ENCODE measurements around the gene ARHGAP24. TPM values are rescaled to one million over a fixed set of nuclear protein-coding genes. Genes with fewer than 3 reads are reported as not detected.
"Not testable (repeated sequence)": the region's sequence is repeated elsewhere in the genome, so short reads cannot be mapped to it uniquely, and the experiment has no call there.

ARHGAP24 gene
- total RNA-seq, 2 experiments from 2014 or later = not detected

DNA sequence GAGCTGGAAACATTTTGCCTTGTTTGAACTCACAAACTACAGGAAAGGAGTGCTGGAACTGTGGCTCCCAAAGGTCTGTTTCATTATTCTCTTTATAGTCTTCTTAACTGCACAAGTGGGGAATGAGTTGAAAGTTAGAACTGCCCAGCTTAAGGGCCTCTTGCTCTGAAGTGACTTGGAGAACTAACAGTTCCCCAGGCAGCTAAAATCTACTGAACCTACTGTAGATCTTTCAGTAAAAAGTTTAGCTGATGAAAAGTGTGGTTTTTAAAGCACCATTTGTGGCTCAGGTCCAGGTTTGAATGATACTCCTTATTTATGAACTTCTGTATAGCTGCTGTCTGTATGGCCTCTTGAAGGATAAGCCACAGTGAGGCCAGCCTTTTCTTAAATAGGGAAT, 531.1 kb downstream of the ARHGAP24 start:
- H3K4me1 Mint-ChIP-seq (ENCODE audit: low read depth) = no peaks in the 10 kb centered on the region
- no peaks in the 10 kb centered on the region for H3K9me3 Mint-ChIP-seq
- no peaks in the 10 kb centered on the region for H3K27me3 Mint-ChIP-seq
- ChIA-PET POLR2A (no interaction called here), CTCF (no interaction called here)
- no peak overlapping the region for H3K4me3 Mint-ChIP-seq
- intact Hi-C loops (cut with micrococcal nuclease) = no loop called here
- DNase-seq = no peak
- H3K36me3 Mint-ChIP-seq = no peaks in the 10 kb centered on the region
- H3K27ac Mint-ChIP-seq = no peak overlapping the region

DNA sequence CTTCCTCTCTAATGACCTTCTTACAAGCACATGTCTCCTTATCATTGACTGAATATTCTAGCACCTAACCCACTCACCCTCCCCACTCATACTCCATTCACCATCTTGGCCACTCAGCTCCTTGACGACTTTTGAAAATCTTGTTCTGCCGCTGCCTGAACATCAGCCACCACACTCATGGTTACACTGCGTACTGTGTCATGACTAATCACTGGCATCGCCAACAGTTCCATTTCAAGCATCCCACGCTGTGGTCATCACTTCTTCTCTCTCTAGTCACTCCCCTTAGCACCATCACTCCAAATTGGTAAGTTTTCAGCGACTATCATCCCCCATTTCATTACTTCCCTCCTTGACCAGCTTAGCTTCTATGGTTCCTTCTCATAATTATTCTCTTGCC, 532.1 kb downstream of the ARHGAP24 start:
- POLR2A ChIA-PET = no interaction called here
- no peaks in the 10 kb centered on the region for H3K36me3 Mint-ChIP-seq

DNA sequence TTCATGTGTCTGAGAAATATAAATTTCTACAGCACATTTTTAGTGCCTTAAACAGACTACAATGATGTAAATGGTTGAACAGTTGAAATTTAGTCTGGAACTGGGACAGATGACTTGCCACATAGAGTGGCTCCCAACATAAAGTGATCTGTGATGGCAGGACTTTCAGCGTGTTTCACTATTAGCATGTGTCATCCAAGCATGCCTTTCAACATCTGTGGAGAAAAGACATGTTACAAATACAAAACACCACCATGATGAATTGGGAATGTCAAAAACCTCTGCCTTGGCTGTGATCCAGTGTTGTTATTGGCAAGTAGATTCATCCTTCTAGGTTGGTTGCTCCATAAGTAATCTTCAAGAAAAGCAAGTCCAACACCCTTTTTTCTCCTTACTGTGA, 536.2 kb downstream of the ARHGAP24 start:
- Mint-ChIP-seq H3K36me3 (no peaks in the 10 kb centered on the region), H3K27ac (no peak overlapping the region), H3K4me1 (ENCODE audit: low read depth) (no peaks in the 10 kb centered on the region), H3K27me3 (no peaks in the 10 kb centered on the region), H3K4me3 (no peak overlapping the region), H3K9me3 (no peaks in the 10 kb centered on the region)
- intact Hi-C loops (cut with micrococcal nuclease) = no loop called here
- CTCF ChIA-PET = no interaction called here
- POLR2A ChIA-PET = no interaction called here
- DNase-seq = no peak

More for the DNA sequence above, 532.1 kb downstream of the ARHGAP24 start:
- intact Hi-C loops (cut with micrococcal nuclease) = no loop called here
- H3K9me3 Mint-ChIP-seq = no peaks in the 10 kb centered on the region
- CTCF ChIA-PET = no interaction called here
- H3K4me3 Mint-ChIP-seq = no peak overlapping the region
- H3K4me1 Mint-ChIP-seq (ENCODE audit: low read depth) = no peaks in the 10 kb centered on the region
- no peak overlapping the region for H3K27ac Mint-ChIP-seq
- no peak for DNase-seq
- no peaks in the 10 kb centered on the region for H3K27me3 Mint-ChIP-seq

DNA sequence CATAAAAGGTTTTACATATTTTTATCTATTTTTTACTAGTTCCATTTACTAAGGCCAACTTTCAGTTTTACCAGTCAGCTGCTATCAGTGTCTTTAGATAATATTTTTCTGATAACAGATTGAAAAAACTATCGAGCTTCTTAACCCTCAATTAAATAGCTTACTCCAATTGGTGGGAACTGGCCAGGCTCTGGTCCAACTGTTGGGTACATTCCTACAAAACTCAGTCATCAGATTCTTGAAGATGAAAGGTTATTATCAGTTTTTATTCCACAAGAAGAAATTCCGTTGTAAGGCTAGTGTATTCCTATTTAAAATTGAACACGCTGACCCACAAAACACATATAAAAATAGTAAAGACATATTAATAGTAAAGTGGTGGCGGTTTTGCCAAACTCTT, 538.7 kb downstream of the ARHGAP24 start:
- no peaks in the 10 kb centered on the region for H3K4me1 Mint-ChIP-seq (ENCODE audit: low read depth)
- ChIA-PET CTCF (interaction anchor here (0.9 kb wide), 1 partner anchor 20 kb away, joined by 3 read pairs; no protein-coding TSS in a partner anchor), POLR2A (no interaction called here)
- DNase-seq = no peak
- H3K4me3 Mint-ChIP-seq = no peak overlapping the region
- intact Hi-C loops (cut with micrococcal nuclease) = no loop called here
- no peaks in the 10 kb centered on the region for H3K27me3 Mint-ChIP-seq
- H3K9me3 Mint-ChIP-seq = no peaks in the 10 kb centered on the region
- H3K27ac Mint-ChIP-seq = no peak overlapping the region
- H3K36me3 Mint-ChIP-seq = no peaks in the 10 kb centered on the region

DNA sequence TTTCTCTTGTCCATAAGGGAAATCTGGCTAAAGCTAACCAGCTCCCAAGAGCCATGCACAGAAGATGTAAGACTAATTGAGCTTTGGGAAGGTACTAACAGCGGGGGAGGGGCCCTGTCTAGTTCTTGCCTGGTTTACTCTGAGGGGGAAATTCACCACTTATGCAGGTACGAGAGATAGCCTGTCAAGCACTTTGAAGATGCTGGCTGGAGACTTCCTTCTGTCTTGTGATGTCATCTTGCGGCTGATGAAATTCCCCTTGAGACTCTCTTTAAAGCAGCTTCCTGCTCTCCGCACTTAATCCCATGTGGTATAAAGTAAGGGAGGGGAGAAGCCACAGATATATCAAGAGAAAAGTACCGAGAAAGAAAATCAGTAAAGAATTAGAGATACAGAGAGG, 539.6 kb downstream of the ARHGAP24 start:
- Mint-ChIP-seq H3K36me3 (no peaks in the 10 kb centered on the region), H3K9me3 (no peaks in the 10 kb centered on the region), H3K4me1 (ENCODE audit: low read depth) (no peaks in the 10 kb centered on the region), H3K27ac (no peak overlapping the region), H3K4me3 (no peak overlapping the region), H3K27me3 (no peaks in the 10 kb centered on the region)
- POLR2A ChIA-PET = no interaction called here
- intact Hi-C loops (cut with micrococcal nuclease) = no loop called here
- CTCF ChIA-PET = no interaction called here
- DNase-seq = no peak

DNA sequence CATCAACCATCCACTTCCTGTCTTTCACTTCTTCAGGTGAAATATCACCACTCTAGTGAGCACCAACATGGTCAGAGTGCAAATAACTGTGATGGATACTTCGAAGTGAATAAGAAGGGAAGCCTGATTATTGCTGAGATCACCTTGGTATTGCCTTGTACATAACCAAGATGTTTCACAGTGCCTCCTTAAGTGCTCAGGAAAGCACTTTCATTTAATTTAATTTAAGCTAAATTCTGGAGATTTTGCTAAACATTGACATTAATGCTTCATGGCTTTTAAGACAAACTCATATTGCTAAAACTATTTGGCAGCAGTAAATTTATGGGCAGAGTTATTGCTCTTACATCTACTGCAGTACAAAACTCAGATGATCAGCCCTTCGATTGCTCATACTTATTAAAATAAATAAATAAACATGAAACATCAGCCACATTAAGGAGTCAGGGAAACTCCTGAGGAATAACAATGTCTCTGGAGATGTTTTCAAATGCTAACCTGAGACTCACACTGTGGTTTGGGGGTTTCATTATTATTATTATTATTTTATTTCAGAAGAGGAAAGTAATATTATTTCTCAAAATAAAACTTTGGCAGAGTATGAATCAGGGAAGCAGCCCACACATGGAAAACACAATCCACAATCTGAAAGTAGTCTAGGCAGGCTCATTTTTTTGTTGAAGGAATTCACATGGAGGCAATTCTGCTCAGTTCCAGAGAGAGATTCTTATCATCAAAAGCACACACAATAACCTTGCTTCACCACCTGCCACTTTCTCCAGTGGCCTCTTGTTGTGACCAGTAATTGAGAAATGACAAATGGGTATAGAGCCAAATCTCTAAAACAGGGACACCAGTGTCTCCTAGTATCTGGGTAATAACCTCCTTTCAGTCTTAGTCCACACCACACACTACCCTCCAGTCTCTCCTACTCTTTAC, 540.7 kb downstream of the ARHGAP24 start:
- H3K9me3 Mint-ChIP-seq = no peaks in the 10 kb centered on the region
- intact Hi-C loops (cut with micrococcal nuclease) = no loop called here
- no peaks in the 10 kb centered on the region for H3K36me3 Mint-ChIP-seq
- no peak for DNase-seq
- POLR2A ChIA-PET = no interaction called here
- no peaks in the 10 kb centered on the region for H3K27me3 Mint-ChIP-seq
- H3K27ac Mint-ChIP-seq = no peak overlapping the region
- H3K4me1 Mint-ChIP-seq (ENCODE audit: low read depth) = no peaks in the 10 kb centered on the region
- CTCF ChIA-PET = no interaction called here
- H3K4me3 Mint-ChIP-seq = no peak overlapping the region

DNA sequence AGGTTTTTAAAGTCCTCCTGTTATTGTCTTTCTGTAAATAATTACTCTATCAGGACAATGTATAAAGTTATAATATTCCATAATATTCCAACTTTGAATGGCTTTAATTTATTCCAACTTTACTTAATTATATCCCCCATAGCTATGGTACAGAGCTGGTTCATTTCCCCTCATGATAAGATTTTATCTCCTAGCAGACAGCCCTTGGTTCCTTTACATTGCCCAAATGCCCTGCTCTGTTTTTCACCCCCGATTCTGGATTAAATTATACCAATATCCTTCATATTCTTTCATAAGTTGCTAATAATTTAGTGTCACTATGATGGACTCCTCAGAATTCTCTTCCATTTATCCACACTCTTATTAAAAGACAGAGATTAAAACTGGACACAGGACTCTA, 544.4 kb downstream of the ARHGAP24 start:
- Mint-ChIP-seq H3K9me3 (no peaks in the 10 kb centered on the region), H3K4me3 (no peak overlapping the region), H3K27ac (no peak overlapping the region), H3K36me3 (no peaks in the 10 kb centered on the region), H3K4me1 (ENCODE audit: low read depth) (no peaks in the 10 kb centered on the region), H3K27me3 (no peaks in the 10 kb centered on the region)
- intact Hi-C loops (cut with micrococcal nuclease) = no loop called here
- CTCF ChIA-PET = interaction anchor here (1.0 kb wide), 1 partner anchor 25 kb away, joined by 3 read pairs; no protein-coding TSS in a partner anchor
- DNase-seq = no peak
- POLR2A ChIA-PET = no interaction called here

DNA sequence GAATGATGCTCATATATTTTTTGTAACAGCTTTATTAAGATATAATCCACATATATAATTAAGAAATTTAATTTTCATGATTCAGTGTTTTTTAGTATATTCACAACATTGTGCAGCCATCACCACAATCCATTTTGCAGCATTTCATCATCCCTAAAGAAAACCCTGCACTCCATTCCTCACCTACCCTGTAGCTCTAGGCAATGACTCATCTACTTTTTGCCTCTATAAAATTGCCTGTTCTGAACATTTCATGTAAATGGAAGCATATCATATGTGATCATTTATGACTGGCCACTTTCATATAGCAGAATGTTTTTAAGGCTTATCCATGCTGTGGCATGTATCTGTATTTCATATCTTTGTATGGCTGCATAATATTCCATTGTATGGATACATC, 545.0 kb downstream of the ARHGAP24 start:
- intact Hi-C loops (cut with micrococcal nuclease) = no loop called here
- no peaks in the 10 kb centered on the region for H3K36me3 Mint-ChIP-seq
- no peaks in the 10 kb centered on the region for H3K4me1 Mint-ChIP-seq (ENCODE audit: low read depth)
- no peaks in the 10 kb centered on the region for H3K9me3 Mint-ChIP-seq
- DNase-seq = no peak
- no peak overlapping the region for H3K4me3 Mint-ChIP-seq
- no peaks in the 10 kb centered on the region for H3K27me3 Mint-ChIP-seq
- ChIA-PET CTCF (interaction anchor here (1.0 kb wide), 1 partner anchor 24 kb away, joined by 3 read pairs; no protein-coding TSS in a partner anchor), POLR2A (no interaction called here)
- no peak overlapping the region for H3K27ac Mint-ChIP-seq

DNA sequence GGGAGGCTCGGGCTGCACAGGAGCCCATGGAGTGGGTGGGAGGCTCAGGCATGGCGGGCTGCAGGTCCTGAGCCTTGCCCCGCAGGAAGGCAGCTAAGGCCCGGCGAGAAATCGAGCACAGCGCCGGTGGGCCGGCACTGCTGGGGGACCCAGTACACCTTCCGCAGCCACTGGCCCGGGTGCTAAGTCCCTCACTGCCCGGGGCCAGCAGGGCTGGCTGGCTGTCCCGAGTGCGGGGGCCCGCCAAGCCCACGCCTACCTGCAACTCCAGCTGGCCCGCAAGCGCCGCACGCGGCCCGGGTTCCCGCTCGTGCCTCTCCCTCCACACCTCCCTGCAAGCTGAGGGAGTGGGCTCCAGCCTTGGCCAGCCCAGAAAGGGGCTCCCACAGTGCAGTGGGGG, 546.7 kb downstream of the ARHGAP24 start:
- intact Hi-C loops (cut with micrococcal nuclease); H3K4me1 Mint-ChIP-seq (ENCODE audit: low read depth); H3K36me3 Mint-ChIP-seq; POLR2A ChIA-PET; DNase-seq; H3K9me3 Mint-ChIP-seq; H3K27me3 Mint-ChIP-seq; H3K4me3 Mint-ChIP-seq; CTCF ChIA-PET; H3K27ac Mint-ChIP-seq: not testable (repeated sequence)

DNA sequence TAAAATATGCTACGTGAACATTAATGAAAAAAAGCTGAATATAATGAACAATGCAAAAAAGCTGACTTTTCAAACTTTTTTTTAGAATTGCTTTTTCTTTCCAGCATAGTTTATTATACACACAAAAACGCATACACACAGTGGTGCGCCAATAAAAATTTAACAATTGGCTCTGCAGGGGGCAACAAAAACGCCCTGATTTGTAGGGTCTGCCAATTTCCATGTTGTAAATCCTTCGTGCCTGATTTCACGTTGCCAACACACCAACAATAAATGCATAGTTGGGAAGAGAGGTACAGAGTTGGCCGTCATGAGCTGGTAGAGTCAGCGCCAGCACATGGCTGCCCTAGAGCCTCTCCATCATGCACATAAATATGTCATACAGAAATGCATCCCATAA, 551.8 kb downstream of the ARHGAP24 start:
- Mint-ChIP-seq H3K27me3 (peaks cover 2% of the 10 kb centered on the region), H3K27ac (no peak overlapping the region), H3K4me3 (no peak overlapping the region), H3K36me3 (no peaks in the 10 kb centered on the region), H3K4me1 (ENCODE audit: low read depth) (no peaks in the 10 kb centered on the region), H3K9me3 (no peaks in the 10 kb centered on the region)
- no peak for DNase-seq
- ChIA-PET POLR2A (no interaction called here), CTCF (no interaction called here)
- intact Hi-C loops (cut with micrococcal nuclease) = no loop called here

DNA sequence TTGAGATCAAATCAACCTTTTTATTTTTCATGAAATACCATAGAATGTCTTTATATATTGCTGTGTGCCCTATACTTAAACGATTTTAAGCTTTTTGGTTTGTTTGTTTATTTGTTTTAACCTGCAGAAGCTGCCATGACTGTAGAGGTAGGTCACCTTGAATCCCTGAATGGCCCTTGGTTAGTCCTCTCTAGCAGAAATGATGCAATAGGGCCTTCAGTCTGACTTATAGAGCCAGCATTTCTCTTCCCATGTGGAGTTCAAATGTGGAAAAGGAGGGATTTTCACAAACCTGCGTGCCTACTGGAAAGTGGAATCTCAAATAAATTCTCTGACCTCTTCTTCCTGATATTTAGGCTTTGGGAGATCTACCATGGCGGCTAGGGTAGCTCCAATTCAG, 557.0 kb downstream of the ARHGAP24 start:
- intact Hi-C loops (cut with micrococcal nuclease) = no loop called here
- no peaks in the 10 kb centered on the region for H3K9me3 Mint-ChIP-seq
- peaks cover 2% of the 10 kb centered on the region for H3K27me3 Mint-ChIP-seq
- ChIA-PET POLR2A (no interaction called here), CTCF (no interaction called here)
- no peak overlapping the region for H3K27ac Mint-ChIP-seq
- no peaks in the 10 kb centered on the region for H3K4me1 Mint-ChIP-seq (ENCODE audit: low read depth)
- H3K36me3 Mint-ChIP-seq = no peaks in the 10 kb centered on the region
- DNase-seq = no peak
- no peak overlapping the region for H3K4me3 Mint-ChIP-seq

DNA sequence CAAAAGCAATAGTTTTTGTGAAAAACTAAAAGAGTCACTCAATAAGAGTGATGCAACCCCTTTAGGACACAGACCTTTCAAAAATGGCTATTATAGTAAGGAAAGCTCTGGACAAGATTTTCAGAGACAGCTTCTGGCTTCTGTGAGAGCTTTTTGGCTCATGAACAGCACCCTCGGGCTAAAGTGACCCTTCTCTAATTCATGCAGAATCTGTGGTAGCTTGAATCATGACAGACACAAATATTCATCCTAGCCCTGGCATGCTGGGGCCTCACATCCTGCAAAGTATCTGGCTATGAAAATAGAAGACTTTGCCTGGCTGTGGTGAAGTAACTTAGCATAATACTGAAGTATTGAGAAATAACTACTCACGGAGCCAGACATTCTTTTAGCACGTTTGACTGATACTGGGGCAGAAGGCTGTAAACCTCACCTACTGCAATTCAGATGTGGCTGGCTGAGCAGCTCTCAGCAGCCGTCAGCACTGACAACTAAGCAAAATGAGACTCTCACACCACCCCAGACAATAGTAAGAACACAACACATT, 557.6 kb downstream of the ARHGAP24 start:
- Mint-ChIP-seq H3K9me3 (no peaks in the 10 kb centered on the region), H3K27ac (no peak overlapping the region), H3K36me3 (no peaks in the 10 kb centered on the region), H3K4me1 (ENCODE audit: low read depth) (no peaks in the 10 kb centered on the region), H3K4me3 (no peak overlapping the region), H3K27me3 (peaks cover 2% of the 10 kb centered on the region)
- ChIA-PET POLR2A (no interaction called here), CTCF (no interaction called here)
- intact Hi-C loops (cut with micrococcal nuclease) = no loop called here
- no peak for DNase-seq

DNA sequence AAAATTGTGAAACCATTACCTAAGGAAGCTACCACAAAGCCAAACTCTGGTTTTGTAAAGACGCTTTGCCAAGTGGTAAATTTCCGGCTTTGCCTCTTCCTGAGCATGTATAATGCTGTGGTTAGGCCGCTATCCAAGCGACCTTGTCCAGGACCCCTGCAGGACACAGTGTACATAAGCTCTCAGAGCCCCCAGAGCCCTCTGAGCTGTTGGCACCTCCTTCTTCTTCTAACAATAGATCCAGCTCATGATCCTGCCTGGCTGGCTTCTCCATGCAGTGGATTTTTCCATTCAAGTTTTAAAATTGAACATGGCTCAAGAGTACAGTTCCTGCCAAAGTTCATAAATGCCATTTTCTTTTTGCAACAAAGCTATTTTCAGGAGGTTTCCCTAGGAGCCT, 558.2 kb downstream of the ARHGAP24 start:
- Mint-ChIP-seq H3K4me3 (no peak overlapping the region), H3K9me3 (no peaks in the 10 kb centered on the region), H3K27ac (no peak overlapping the region), H3K4me1 (ENCODE audit: low read depth) (no peaks in the 10 kb centered on the region), H3K36me3 (no peaks in the 10 kb centered on the region), H3K27me3 (peaks cover 2% of the 10 kb centered on the region)
- intact Hi-C loops (cut with micrococcal nuclease) = no loop called here
- no peak for DNase-seq
- ChIA-PET POLR2A (no interaction called here), CTCF (no interaction called here)
